ENCODE results near the gene TRPM1. TPM values are rescaled to one million over a fixed set of nuclear protein-coding genes. Genes with fewer than 3 reads are reported as not detected.
"Not testable (repeated sequence)": the region's sequence is repeated elsewhere in the genome, so short reads cannot be mapped to it uniquely, and the experiment has no call there.

TRPM1 gene
- total and polyA plus RNA-seq, 7 donors, result 0.03 TPM; not detected in 6

DNA sequence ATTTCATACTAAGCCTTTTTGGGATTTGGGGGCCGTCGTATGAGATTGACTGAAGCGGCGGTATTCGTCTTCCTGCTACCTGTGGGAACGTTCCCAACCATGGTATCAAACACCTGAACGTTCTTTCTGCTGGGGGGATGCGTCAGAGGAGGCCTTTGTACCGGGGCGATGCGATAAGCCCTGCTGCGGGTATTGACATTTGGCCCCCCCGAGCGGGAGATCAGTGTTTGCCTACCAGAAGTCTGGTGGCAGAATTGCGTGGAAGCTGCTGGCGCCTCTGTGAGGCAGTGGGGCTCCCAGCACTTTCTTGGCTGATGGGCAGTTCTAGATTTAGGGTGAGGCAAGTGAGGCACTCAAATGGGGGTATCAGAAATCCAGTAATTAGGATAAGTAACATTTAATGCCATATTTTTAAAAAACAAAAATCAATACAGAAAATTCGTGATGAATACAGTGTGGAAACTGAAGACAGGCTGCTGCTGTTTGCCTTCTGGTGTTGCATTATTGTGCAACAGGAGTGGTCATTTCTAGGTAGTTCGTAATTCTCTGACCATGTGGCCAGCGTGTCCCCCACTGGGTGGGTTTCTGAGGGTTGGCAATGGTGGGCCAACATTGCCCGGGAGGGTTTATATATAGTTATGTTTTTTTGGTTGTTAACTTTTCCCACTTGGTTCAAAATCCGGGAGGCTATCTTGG, 12.7 kb downstream of the TRPM1 start:
- H3K9me3 ChIP-seq, result no peaks in the 10 kb centered on the region
- TF ChIP-seq, protein P1, sequence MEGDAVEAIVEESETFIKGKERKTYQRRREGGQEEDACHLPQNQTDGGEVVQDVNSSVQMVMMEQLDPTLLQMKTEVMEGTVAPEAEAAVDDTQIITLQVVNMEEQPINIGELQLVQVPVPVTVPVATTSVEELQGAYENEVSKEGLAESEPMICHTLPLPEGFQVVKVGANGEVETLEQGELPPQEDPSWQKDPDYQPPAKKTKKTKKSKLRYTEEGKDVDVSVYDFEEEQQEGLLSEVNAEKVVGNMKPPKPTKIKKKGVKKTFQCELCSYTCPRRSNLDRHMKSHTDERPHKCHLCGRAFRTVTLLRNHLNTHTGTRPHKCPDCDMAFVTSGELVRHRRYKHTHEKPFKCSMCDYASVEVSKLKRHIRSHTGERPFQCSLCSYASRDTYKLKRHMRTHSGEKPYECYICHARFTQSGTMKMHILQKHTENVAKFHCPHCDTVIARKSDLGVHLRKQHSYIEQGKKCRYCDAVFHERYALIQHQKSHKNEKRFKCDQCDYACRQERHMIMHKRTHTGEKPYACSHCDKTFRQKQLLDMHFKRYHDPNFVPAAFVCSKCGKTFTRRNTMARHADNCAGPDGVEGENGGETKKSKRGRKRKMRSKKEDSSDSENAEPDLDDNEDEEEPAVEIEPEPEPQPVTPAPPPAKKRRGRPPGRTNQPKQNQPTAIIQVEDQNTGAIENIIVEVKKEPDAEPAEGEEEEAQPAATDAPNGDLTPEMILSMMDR (IDR thresholded peaks at IDR 0.05), result no peak
- intact Hi-C loops (cut with DNase I), result no loop called here
- no peaks in the 10 kb centered on the region for H3K4me1 ChIP-seq
- H3K36me3 ChIP-seq (ENCODE audit: insufficient read depth in 1 of 2, low read depth in 1 of 2), result no peaks in the 10 kb centered on the region
- DNase-seq (no peak), ATAC-seq (no peak)
- WGBS, 3 donors, result 92 to 94% (median 93%) methylated on average over 21 of the region's 21 CpGs
- no peaks in the 10 kb centered on the region for H3K27me3 ChIP-seq (ENCODE audit: insufficient read depth in 3 of 3, low read length in 2 of 3)
- no peak overlapping the region for H3K4me3 ChIP-seq
- H3K27ac ChIP-seq, result no peak overlapping the region

DNA sequence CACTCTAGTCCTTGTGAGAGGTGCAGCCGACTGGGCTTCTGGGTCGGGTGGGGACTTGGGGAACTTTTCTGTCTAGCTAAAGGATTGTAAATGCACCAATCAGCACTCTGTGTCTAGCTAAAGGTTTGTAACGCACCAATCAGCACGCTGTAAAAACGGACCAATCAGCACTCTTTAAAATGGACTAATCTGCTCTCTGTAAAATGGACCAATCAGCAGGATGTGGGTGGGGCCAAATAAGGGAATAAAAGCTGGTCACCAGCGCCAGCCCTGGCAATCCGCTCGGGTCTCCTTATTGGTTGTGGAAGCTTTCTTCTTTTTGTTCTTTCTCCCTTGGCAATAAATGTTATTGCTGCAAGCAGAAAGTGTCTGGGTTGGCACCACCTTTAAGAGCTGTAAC, 13.5 kb downstream of the TRPM1 start:
- H3K4me3 ChIP-seq; H3K36me3 ChIP-seq (ENCODE audit: insufficient read depth in 1 of 2, low read depth in 1 of 2); H3K4me1 ChIP-seq; H3K27me3 ChIP-seq (ENCODE audit: insufficient read depth in 3 of 3, low read length in 2 of 3); ATAC-seq; intact Hi-C loops (cut with DNase I); H3K27ac ChIP-seq; H3K9me3 ChIP-seq; DNase-seq: not testable (repeated sequence)
- WGBS, 3 donors, result 85 to 89% (median 87%) methylated on average over 8 of the region's 8 CpGs

GRCh38 chr15:31086344-31086743, 15.2 kb downstream of the TRPM1 start:
- TF ChIP-seq, protein P1 (IDR thresholded peaks at IDR 0.05), result no peak
- Histone ChIP-seq H3K27ac (no peak overlapping the region), H3K36me3 (ENCODE audit: insufficient read depth in 1 of 2, low read depth in 1 of 2) (no peaks in the 10 kb centered on the region), H3K27me3 (ENCODE audit: insufficient read depth in 3 of 3, low read length in 2 of 3) (no peaks in the 10 kb centered on the region), H3K4me3 (no peak overlapping the region), H3K4me1 (no peaks in the 10 kb centered on the region), H3K9me3 (no peaks in the 10 kb centered on the region)
- intact Hi-C loops (cut with DNase I), result no loop called here
- WGBS, 3 donors, result 90 to 96% (median 92%) methylated on average over 3 to 4 of the region's 4 CpGs
- ATAC-seq (no peak), DNase-seq (no peak)

DNA sequence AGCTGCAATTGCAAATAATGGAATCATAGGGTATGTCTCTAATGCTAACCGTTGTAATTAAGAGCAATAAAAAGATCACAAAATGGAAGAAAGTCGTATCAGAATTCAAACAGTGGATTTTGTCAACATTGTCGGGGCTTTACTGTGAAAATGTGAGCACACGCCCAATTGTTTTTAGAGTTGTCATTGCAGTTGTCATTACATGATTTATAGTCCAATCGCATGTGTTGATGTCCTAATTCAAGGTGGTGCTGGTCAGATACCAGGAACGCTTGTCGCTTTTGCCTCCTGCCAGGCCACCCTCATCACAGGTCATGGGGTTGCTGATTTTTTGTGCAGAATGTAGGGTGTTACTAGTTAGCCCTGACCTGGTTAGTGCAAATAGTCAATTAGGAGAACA, 16.2 kb downstream of the TRPM1 start:
- intact Hi-C loops (cut with DNase I), result no loop called here
- 86 to 87% (median 87%) methylated on average over 7 of the region's 7 CpGs for WGBS, 3 donors
- no peak for DNase-seq

DNA sequence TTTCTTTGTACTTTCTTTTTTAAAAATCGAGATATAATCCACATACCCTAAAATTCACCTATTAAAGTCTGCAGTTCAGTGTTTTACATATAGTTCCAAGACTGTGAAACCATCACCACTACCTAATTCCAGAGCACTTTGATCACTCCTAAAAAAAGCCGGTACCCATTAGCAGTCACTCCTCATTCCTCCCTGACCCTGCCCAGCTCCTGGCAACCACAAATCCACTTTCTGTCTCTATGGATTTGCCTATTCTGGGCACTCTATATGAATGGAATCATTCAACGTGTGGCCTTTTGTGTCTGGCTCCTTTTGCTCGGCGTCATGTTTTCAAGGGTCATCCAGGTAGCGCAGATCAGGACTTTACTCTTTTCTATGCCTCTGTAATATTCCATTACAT, 17.3 kb downstream of the TRPM1 start:
- Histone ChIP-seq H3K9me3 (no peaks in the 10 kb centered on the region), H3K4me3 (no peak overlapping the region), H3K4me1 (no peaks in the 10 kb centered on the region), H3K27ac (no peak overlapping the region), H3K27me3 (ENCODE audit: insufficient read depth in 3 of 3, low read length in 2 of 3) (no peaks in the 10 kb centered on the region), H3K36me3 (ENCODE audit: insufficient read depth in 1 of 2, low read depth in 1 of 2) (no peaks in the 10 kb centered on the region)
- intact Hi-C loops (cut with DNase I), result no loop called here
- TF ChIP-seq, protein P1 (IDR thresholded peaks at IDR 0.05), result no peak
- DNase-seq, result no peak
- no peak for ATAC-seq
- 69 to 84% (median 80%) methylated on average over 6 of the region's 6 CpGs for WGBS, 3 donors

More for the DNA sequence above, 16.2 kb downstream of the TRPM1 start:
- TF ChIP-seq, protein P1 (IDR thresholded peaks at IDR 0.05), result no peak
- no peaks in the 10 kb centered on the region for H3K36me3 ChIP-seq (ENCODE audit: insufficient read depth in 1 of 2, low read depth in 1 of 2)
- no peak for ATAC-seq
- no peaks in the 10 kb centered on the region for H3K27me3 ChIP-seq (ENCODE audit: insufficient read depth in 3 of 3, low read length in 2 of 3)
- H3K4me1 ChIP-seq, result no peaks in the 10 kb centered on the region
- H3K9me3 ChIP-seq, result no peaks in the 10 kb centered on the region
- no peak overlapping the region for H3K27ac ChIP-seq
- H3K4me3 ChIP-seq, result no peak overlapping the region
